ENCODE data around the gene UNC80.

UNC80 gene

DNA sequence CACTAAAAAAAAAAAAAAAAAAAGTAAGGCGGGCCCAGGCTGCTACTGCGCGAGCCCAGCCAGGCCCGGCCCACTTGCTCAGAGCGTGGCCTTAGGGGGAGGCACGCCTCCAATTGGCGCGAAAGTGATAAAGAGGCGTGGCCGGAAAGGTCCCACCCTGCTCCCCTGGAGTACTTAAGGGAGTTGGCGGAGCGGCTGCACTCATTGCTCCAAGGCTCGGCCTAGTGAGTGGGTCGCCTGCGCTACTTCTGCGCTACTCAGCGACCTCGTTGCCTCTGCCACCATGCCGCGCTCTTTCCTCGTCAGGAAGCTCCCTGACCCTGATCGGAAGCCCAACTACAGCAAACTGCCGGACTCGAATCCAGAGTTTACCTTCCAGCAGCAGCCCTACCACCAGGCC is 36.9 kb downstream of the UNC80 start:
- DNase-seq: no peak

DNA sequence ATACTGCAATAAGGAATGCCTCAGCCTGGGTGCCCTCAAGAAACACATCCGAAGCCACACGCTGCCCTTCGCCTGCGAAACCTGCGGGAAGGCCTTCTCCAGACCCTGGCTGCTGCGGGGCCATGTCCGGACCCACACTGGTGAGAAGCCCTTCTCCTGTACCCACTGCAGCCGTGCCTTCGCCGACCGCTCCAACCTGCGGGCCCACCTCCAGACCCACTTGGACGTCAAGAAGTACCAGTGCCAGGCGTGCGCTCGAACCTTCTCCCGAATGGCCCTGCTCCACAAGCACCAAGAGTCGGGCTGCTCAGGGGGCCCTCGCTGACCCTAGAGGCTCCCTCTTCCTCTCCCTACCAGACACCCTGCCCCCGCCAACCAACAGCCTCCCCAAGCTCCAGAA is 37.6 kb downstream of the UNC80 start:
- DNase-seq: no peak

DNA sequence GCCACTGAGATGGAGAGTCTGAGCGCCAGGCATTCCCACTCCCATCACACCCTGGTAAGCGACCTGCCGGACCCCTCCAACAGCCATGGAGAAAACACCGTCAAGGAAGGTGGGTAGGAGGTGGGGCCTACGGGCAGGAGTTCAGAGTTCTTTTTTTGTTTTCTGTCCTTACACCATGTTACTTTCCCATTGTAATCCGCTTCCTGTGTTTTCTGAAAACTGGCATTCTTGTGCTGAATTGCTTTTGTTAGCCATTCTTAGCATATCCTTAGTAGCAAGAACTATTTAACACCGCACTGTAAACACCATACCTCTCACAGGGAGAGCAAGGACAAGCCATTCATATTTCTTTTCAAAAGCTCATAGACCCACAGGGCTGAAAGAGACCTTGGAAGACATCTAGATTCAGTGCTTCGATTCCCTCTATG is 46.2 kb downstream of the UNC80 start:
- no peak for DNase-seq

DNA sequence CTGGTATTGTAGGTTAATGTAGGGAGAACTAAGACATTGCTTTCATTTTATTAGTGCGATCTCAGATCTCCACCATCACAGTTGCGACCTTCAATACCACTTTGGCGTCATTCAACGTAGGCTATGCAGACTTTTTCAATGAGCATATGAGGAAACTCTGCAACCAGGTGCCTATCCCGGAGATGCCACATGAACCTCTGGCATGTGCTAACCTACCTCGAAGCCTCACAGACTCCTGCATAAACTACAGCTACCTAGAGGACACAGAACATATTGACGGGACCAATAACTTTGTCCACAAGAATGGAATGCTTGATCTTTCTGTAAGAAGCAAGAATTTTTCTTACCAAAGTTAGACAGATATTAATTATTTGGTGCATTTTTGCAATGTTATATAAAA is 47.3 kb downstream of the UNC80 start:
- no peak for DNase-seq

DNA sequence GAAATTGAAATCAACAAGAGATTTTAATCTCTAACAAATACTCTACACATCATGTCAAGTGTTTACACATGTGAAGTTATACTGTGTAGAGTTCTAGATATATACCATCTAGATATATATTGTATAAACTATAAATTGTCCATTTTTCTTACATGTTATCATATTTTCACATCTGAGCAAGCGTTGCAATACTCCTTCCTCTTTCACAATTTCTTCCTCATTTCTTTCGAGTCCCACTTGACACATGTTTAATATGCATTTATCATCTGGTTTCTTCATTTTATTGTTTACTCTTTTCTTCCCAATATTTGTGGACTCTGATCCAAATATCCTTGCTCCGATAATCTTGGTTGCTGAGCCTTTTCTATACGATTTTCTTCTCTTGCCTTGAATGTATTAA is 50.2 kb downstream of the UNC80 start:
- no peak for DNase-seq

DNA sequence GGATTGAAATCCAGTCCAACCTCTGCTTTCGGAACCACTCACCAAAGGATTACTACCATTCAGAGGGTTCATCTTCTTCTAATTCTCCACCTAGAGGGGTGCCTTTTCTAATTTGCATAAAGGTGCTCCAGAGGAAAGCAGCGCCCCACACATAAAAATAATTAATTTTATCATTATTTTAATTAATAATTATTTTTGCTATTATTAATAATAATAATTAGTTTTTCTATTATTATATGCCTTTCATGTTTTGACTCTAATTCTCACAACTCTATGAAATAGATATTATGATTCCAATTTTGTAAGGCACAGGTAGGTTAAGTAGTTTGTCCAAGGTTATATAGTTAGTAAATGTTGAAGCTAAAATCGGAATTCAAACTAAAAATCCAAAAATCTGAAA is 51.9 kb downstream of the UNC80 start:
- DNase-seq: no peak

DNA sequence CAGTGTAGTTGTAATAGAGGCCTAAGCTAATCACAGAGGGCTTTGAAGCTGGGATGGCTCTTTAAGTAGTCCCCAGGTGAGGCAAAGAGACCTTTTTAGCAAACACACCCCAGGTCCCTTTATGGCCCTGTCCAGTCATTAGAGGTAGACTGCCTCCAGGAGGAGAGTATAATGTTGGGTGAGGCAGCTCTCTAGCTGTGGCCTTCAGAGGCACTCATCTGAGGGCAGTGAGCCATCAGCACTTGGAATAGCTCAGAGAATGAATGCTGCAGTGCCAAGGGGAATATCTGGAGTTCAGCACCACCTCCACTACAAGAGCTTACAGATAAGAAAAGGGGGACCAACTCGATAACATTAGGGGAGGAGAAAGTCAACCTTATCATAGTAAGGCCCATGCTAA is 52.8 kb downstream of the UNC80 start:
- no peak for DNase-seq

DNA sequence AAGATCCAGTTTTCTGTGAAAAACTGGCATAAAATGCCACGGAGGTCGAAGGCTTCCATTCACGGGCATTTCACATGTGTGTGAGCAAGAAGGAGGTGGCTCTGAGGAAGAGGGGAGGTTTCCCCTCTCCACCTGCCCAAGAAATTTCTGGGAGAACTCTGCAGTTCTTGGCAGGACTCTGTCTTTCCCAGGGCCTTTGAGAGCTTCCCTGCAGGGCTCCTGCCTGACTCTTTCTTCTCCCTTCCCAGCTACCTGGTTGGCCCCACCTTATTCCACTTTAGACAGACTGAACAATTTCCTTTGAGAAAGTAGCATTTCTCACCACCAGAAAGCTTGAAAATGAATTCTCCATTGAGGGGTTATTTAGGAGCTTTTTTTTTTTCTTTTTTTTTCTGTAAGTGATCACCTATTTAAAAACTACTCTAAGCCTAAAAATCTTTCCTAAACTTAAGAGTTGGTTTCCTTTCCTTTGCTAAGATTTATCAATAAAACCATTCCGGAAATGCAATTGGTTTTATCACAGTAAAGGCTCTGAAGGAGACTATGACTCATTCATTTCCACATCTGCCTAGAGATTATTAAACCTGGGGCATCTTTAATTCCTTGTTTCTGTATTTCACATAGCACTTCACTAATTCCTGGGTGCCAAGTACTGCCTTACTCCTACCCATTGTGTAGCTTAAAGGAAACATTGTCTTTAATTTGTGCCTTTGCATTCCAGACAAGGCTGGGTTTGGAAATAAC is 59.3 kb downstream of the UNC80 start:
- no peak for DNase-seq

DNA sequence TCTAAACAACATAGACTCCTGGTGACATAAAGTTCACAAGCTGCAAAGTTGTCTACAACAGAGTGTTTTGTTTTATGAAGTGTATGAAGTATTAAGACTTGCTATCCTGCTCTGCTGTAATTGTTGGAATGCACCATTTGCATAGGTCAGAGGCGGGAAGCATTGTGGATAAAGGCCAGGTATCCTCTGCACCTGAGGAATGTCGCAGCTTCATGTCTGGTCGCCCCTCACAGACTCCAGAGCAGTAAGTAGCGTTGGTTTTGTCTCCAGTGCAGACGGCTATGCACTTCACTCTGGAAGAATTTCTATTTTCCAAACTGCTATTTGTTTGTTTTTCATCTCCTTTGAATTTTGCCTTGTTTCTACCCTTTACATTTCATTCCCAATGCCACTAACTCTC is 63.1 kb downstream of the UNC80 start:
- DNase-seq: no peak

DNA sequence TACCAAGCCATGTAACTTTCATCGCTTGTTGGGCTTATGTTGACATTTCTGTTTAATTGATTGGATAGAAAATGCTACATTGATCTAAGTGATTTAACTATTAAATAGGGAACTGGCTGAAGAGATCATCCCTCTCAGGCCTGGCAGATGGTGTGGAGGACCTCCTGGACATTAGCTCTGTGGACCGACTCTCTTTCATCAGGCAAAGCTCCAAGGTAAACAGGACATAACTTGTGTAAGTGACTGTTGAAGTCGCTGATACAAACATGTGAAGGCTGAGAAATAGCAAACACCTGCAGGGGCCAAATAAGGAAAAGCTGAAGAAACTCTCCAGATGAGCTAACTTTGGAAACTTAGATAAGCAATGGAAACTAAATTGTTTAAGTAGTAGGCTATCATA is 68.8 kb downstream of the UNC80 start:
- DNase-seq: no peak

DNA sequence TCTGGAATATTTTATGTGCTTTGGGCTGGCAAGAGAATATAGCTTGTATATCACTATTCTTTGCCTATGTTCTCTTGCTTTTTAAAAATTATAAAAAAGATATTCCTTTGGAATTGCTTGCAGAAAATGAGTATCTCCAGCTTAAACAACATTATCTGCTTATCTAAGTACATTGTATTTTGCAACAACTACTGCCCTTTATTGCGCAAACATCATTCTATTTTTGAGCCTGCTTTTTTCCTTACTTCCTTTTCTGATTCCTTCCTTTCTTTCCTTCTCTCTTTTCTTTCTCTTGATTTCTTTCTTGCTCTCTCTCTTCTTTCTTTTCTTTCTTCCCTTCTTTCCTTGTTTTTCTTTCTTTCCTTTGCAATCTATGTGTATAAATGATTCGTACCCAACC is 74.0 kb downstream of the UNC80 start:
- DNase-seq: no peak

DNA sequence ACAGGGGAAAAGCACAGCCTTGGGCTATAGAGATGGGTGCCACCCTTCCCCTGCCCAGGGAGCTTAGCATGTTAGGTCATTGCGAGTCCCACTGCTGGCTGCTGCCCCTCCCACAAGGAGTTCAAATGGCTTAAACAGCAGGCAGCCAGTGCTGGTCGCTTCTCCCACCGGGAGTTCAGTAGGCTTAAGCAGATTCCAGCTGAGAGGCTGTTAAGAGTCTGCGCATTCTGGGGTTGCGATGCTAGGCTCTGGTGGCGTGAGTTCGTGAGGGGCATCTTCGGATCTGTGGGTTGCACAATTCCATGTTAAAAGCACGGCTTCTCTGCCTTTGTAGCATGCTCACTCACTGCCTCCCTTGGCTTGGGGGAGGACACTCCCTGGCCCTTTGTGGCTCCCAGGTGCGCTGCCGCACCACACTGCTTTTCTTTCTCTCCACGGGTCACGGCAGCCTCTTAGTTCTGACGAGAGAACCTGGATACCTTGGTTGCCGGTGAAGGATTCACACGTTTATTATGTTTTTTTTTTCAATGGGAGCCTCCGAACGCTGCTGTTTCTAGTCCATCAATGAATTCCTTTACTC is 93.2 kb downstream of the UNC80 start:
- DNase-seq: no peak

DNA sequence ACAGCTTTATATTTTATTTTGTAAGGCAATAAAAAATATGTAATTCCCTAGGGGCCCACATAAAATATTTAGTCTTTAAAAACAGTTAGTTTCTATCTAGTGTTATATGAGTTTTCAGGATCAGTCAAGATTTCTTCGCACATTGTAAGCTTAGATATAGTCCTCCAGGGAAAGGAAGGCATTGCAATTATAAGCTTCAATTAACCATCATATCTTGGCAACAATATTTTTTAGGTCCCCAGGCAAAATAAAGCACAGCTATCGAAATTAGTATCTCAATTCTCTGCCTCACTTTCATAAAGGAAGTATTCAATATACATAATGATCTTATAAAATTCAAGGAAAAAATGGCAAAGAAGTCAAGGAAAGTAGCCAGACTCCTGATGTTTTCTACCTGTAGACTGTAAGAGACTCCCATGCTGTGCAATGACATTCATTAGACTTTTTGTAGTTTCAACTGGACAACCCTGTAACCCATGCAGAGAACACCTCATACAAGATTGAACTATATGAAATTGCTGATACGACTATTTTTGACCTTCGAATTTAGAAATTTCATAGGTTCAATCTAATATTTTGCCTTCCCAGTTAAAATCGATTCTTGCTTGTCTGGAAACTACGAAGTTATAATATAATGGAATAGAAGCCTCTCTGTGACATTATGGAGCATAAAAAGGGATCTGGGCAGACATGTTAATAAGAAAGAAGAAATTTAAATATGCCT is 96.8 kb downstream of the UNC80 start:
- no peak for DNase-seq

DNA sequence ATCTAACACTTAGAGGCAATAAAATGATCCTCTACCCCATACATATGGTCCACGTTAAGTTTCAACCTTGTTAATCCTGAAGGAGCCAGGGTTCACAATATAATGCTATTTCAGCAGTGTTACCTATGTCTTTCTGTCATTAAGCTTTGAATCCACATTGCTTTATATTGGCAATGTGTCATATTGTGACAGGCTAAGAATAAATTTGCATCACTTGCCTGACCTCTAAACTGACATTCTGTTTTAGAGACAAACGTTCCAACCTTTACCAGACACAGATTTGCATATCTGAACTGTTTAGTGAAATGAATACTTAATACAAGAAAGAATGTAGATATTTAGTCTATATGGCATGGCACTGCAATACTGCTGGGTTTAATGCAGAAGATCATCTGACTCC is 98.4 kb downstream of the UNC80 start:
- no peak for DNase-seq

DNA sequence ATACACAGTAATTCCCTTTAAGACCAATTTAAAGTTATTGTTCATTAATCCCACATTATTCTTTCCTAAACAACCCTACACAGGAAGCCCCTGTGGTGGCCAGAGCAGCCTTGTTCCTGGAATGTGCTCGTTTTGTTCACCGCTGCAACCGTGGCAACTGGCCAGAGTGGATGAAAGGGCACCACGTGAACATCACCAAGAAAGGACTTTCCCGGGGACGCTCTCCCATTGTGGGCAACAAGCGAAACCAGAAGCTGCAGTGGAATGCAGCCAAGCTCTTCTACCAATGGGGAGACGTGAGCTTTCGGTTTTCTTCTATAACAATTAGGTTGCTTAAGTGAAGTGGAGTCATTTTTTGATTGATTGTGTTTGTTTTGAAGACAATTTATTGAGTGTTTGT is 101.0 kb downstream of the UNC80 start:
- no peak for DNase-seq

DNA sequence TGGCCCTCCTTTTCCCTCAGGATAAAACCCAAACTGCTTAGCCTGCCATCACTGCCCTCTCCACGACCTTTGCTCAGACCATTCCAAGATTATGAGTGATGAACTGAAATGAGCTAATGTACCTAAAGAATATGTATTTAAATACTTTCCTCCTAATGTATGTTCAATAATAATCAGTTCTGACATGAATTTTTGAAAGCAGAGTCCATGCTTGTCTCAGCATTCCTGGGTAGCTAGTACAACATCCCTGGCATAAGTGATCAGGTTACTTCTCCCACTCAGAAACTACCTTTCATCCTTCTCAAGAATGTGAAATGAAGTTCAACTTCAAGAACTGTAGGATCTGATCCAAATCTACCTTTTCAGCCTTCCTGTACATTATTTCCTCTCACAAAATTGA is 103.6 kb downstream of the UNC80 start:
- no peak for DNase-seq

DNA sequence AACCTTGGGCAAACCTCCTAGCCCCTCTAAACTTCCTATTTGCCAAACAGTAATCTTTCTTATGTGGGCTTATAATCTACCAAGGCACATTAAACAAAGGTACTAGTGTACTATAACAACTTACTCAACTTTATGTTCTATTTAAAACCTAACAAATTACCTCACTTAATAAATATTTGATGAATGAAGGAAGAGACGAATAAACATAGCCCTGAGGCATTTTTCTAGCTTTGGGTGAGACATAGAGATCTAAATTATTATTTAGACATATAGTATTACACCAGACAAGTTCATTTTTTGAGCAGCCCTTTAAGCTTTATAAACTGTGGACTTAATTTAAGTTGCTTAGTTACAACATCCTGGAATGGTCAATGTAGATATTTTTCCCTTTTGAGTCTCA is 104.6 kb downstream of the UNC80 start:
- DNase-seq: no peak

DNA sequence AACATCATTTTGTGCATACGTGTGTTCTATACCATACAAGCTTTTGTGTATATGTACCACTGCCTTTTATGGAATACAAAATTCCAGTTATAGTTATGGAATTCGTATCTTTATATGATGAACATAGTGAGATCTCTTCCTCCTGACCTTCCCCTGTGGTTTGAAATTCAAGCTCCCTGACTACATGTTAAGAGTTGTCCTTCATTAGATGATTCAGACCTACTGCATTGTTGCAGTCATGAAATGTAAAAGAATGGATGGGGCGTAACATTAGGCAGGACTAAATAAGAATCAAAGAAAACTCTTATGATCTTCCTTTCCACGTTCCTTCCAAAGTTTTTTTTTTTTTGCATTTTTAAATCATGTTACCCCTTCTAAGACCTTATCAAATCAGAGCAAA is 107.1 kb downstream of the UNC80 start:
- no peak for DNase-seq

DNA sequence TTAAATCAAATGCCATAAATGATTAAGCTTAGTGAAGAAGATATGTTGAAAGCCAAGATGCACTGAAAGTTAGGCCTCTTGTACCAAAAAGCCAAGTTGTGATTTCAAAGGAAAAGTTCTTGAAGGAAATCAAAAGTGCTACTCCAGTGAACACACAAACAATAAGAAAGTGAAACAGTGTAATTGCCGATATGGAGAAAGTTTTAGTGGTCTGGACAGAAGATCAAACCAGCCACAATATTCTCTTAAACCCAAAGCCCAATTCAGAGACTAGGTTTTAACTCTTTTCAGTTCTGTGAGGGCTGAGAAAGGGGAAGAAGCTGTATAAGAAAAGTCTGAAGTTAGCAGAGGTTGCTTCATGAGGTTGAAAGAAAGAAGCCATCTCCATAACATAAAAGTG is 129.0 kb downstream of the UNC80 start:
- DNase-seq: no peak

DNA sequence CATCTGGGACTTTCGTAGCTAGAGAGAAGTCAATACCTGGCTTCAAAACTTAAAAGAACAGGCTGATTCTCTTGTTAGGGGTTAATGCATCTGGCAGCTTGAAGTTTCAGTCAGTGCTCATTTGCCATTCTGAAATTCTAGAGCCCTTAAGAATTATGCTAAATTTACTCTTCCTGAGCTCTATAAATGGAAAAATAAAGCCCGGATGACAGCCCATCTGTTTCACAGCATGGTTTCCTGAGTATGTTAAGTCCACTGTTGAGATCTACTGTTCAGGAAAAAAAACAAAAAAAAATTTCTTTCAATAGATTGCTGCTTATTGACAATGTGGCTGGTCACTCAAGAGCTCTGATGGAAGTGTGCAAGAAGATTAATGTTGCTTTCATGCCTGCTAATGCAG is 129.5 kb downstream of the UNC80 start:
- no peak for DNase-seq

DNA sequence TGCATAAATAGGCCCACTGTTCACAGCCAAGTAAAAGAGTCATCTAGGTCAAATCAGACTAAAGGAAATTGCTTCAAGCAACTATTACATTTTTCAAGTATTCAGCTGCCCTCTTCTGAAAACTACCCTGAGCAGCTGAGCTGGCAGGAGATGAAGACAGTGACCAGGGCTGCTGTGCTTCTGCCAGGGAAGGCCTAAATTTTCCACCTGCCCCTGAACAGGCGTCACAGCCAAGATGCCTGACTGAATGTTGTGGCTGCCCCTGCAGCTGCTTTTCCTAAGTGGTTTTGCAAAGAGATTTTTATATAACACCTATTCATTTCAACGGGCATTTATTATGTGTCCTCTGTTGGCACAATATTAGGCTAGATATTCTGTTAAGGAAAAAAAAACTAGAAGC is 134.1 kb downstream of the UNC80 start:
- DNase-seq: no peak

DNA sequence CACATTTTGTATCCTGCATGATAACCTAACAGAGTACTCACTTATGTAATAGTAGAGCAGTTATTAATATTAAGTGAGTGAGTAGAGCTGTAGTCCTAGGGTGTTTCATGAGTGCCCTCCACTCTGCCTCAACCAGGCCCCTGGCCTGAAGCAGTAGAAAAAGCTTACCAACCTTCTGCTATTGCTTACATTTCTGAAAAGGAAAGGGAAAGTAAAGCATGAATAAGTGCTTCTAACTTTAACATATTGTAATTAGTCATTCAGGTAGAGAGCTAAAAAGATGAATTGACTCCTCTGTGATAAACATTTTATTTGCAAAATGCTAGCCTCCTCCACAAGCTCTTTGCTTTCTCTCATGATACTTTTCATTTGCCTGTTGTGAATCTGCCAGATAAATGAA is 136.1 kb downstream of the UNC80 start:
- DNase-seq: no peak

DNA sequence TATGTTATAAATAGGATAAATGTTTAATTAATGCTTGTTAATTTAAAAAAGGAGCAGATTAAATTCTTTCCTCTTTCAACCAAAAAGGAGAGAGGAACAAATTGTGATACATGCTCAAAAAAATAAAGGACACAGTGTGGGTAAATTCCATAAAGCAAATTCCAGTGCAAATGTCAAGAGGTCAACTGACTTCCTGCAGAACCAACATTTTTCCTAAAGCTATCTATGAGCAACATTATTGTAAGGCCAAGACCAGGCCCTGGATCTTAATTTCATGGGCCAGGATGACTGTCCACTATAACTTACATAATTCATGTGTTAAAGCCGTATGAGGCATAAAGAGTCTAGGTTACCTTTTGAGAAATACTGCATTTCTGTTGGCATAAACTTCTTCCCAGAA is 136.9 kb downstream of the UNC80 start:
- DNase-seq: no peak

DNA sequence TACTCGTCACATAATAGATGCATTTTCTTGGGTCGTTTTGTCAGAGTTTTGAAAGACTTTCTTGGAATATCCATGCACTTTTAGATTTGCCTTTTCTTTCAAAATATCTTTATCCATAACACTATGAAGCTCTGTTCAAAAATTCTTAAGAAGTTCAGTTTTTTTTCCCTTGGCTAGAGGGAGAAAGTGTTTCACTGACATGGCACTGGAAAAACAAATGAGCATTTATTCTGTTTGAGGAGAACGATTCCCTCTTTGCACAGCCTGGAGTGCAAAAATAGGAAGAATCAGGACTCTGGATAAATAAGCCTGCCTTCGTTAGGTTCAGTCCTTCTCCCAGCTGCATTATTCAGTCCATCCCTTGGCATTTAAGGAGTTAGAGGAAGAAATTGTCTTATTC is 139.9 kb downstream of the UNC80 start:
- DNase-seq: no peak

Data from stimulated activated CD4-positive, alpha-beta T cell treated with anti-CD3 and anti-CD28 coated beads, Interleukin-2, amount 100 ng/mL, for 48 hours (primary cell).